Measurements from ENCODE around the gene ATP8A2.

ATP8A2 gene

DNA sequence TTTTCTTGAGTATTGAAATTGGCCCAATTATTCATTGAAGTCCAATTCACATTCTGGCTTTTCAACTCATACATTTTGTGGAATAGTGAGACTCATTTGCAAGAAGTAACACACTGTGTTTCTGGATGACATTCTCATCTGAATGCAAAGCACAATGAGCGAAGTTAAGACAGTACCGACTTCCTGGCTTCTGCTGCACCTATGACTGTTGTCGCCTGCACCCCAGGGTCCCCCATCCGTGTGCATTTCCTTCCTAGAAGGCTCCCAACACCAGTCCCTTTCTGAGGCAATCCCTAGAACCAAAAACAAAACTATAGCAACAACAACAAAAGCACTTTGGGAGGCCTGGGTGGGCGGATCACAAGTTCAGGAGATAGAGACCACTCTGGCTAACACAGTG, 496.7 kb downstream of the ATP8A2 start:
- DNase-seq: no peak

GRCh38 chr13:25869941-25870340, 498.2 kb downstream of the ATP8A2 start:
- no peak for DNase-seq

GRCh38 chr13:25871389-25872125, 499.8 kb downstream of the ATP8A2 start:
- DNase-seq: no peak

GRCh38 chr13:25872481-25873241, 500.9 kb downstream of the ATP8A2 start:
- DNase-seq: peak; percentile 42

DNA sequence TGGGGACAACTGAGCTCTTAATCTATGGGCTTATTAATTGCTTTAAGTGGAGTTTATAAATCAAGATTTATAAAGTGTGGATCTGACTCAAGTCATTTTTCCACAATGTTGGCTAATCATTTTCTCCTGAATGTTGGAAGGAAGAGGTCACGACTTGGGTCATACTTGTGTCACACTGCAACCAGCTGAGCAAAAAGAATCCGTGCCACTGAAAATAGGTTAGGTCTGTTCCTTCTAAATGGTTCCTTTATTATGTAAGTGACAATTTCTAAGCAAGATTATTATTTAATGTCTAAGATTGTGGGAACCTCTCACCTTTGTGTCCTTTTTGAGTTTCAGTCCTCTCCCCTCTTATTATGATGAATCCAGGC, 501.5 kb downstream of the ATP8A2 start:
- DNase-seq: no peak

DNA sequence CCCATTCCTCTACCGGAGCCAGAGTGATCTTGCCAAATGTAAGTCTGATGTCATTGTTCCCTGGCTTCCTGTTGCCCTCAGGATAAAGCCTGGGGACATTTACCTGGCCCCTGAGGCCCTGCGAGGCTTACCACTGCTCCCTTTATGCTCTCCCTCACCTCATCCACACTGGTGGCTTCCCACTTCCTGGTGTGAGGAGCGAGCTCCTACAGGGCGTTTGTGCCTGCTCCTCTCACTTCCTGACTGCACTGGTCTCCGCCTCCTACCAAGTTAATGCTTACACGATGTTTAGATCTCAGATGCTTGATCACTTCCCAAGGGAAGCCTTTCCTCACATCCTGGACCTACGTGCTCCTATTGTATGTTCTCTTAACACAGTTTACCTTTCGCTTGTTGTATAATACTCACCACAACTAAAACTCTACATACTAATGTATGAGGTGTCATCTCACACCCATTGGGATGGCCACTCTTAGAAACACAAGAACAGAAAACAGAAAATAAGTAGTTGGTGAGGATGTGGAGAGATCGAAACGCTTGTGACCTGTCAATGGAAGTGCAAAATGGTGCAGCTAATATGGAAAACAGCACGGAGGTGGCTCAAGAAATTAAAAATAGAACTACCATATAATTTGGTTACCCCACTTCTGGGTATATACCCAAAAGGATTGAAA, 502.4 kb downstream of the ATP8A2 start:
- DNase-seq: no peak

DNA sequence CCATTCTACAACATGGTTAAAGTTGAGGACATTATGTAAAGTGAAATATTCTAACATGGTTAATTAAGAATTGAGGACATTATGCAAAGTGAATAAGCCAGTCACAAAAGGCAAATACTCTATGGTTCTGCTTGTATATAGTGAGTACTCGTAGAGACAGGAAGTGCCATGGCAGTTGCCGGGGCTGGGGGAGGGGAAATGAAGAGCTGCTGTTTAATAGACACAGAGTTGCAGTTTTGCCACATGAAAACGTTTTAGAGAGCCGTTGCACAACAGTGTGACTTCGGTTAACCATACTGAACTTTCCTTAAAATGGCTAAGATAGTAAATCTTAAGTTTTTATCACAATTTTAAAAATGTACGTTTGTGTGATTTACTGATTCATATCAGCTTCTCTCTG, 503.1 kb downstream of the ATP8A2 start:
- peak; percentile 67 for DNase-seq

DNA sequence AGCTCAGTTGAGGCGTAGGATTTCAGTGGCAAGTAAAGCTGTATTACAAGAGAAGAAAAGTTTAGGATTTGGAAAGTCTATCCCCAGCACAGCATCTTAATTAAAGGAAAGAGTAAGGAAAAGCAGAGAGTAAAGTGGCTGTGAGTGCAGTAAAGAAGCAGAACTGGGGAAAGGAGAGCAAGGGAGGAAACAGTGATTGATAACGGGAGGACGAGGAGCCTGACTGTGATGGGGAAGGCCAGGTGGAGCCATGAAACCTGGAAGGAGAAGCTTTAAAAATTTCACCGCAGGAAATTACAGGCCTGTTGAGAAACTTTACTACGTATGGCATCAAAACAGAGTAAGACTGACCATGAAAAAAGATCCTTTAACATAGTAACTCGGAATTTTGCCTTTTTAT, 504.5 kb downstream of the ATP8A2 start:
- no peak for DNase-seq

- DNase-seq: no peak
Observed at GRCh38 chr13:25879466-25879865, 507.7 kb downstream of the ATP8A2 start.

- no peak for DNase-seq
Observed at GRCh38 chr13:25881136-25881926, 509.6 kb downstream of the ATP8A2 start.

DNA sequence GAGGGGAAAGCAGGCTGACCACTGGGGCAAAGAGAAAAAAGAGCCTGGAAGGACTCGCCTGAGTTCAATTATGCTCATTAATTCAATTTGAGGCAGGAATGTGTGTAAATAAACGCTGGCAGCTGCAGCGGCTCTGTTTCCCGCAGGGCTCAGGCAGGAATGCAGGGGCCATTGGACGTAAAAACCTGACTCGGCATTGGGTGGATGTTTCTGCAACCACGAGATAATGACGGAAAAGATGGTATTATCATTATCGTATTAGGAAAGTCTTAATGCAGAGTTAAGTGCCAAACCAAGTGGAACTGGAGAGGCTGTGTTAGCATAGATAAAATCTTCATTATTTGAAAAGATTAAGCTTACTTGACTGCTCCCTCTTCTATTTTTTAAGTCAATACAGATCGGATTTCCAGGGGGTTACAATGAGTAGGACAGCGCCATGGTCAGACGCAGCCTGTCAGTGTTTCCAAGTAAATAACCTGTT, 510.2 kb downstream of the ATP8A2 start:
- no peak for DNase-seq

DNA sequence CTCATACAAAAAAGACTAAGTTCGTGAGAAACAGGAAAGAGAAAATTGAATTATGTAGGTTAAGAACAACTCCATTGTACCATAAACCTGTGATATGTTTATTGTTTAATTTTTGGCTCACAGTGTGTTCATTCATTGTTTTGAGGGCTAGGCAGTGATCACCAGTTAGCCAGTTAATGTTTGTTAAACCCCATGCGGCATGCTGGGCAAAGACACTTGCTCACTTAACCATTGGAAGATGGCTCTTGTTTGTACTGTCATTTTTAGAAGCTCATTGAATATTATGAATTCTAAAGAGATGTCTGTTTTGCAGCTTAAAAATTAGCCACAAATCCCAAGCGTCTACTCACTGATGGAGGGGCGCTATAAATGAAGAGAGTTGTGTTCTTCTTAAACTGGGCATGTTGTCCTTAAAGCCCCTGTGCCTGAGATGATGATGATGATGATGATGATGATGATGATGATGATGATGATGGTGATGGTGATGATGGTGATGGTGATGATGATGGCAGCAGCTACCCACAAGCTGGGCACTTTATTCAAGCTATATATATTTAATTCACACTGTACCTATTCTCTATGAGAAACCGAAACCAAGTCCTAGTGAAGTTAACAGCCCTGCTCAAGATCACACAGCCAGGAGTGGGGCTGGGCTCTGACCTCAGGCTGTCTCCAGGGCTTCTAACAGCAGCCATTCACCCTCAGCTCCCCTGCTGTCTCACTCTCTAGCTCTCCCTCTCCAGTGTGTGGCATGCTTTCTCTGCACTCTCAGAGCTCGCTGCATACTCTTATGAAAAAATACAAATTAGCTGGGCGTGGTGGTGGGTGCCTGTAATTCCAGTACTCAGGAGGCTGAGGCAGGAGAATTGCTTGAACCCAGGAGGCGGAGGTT, 510.9 kb downstream of the ATP8A2 start:
- no peak for DNase-seq

DNA sequence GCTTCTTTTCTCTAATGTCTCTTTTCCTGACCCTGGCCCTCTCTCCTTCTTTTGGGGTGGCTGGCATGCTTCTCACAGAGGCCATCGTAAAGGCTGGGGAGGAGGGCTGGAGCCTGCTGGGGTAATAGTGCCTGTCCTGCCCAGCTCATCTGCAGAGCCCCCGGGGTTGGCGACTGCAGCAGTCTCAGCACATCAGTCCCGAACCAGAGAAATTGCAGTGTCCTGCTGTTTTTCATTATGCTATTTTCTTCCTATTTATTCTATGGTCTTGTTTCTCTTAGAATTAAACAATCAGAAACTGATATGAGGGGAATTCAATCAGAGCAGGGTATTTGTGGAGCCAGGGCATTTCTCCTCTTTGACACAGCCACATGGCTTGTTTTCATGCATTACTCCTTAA, 513.6 kb downstream of the ATP8A2 start:
- no peak for DNase-seq

DNA sequence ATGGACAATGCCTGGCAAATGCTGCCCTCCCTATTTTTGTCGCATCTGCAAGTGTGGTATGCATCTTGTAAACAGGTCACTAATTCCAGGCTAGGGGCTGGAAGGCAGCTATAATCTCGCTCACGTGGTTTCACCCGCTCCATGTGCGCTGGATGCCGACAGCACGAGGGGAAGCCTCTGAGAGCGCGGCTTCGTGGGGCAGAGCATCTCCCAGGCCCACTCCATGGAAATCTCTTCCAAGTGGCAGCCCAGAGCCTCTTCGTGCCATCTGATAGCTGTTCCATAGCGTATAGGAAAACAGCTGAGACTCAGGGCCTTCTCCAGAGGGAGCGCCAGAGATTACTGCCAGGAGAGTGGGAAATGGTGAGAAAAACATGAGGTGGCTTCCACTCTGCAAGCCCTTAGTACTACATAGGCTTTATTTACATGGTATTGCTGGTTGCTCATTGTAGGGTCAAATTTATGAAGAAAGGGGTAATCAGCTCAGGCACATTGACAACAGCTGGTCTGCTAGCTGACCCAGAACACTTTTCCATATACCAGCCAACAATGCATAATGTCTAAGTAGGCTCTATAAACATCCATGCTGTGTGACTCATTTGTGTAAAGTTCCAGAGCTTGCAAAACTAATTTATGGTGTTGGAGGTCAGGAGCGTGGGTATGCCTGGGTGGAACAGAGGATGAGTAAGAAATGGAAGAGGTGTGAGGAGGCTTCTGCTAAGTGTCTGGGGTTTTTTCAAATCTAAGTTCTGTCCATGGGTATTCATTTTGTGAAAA, 514.9 kb downstream of the ATP8A2 start:
- peak; percentile 34 for DNase-seq

DNA sequence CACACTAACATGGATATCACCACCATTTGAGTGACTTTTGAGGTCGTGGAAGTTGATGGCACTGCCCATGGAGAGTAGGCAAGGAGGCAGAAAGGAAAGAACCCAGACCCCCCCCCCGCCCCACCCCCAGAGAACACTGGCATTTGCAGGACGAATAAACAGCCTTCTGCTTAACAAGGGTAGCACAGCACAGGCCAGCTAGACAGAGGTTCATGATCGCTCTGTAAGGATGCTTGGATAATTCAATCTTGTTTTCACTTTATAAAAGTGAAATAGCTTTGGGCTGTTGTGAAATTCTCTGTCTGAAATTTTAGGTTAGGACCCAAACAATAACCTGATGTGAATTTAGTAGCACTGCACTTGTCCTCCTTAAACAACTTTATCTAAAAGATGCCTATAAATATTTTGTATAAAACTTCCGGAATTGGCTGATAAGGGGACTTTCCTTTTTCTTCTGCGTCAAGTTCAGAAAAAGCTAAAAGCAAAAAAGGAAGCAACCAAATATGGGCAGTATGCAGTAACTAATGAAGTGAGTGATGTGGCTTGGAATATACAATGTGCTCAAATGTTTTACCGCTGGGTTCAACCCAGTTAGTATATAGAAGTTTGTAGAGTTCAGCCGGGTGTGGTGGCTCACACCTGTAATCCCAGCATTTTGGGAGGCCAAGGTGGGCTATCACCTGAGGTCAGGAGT, 516.3 kb downstream of the ATP8A2 start:
- no peak for DNase-seq

DNA sequence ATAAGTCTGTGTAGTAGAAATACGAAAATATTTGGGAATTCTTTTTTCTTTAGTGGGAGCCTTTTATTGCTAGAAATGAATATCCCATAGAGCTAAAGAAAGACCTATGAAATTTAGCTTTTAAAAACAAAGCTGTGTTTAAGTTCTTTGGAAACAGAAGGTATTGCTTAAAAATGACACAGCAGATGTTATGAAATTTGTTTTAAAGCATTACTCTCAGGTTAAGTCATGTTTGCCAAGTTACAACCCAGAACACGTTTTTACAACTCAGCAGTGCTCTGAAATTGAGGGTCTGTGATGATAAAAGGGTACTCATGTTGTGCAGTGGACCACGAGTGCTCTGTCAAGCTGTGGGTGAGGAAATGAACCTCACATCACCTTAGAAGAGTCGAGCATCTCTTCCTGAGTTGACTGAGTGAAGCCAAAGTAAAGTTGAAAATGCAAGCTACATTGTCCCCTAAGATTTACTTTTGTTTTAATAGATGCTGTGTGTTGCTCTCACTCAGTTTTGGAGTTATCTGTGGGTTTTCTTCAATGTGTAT, 519.0 kb downstream of the ATP8A2 start:
- no peak for DNase-seq

- no peak for DNase-seq
Observed at GRCh38 chr13:25898991-25899390, 527.2 kb downstream of the ATP8A2 start.

GRCh38 chr13:25899464-25899863, 527.7 kb downstream of the ATP8A2 start:
- DNase-seq: no peak

GRCh38 chr13:25899952-25900351, 528.2 kb downstream of the ATP8A2 start:
- DNase-seq: no peak

All from stimulated activated CD4-positive, alpha-beta T cell treated with anti-CD3 and anti-CD28 coated beads, Interleukin-15, amount 100 ng/mL, for 24 hours (primary cell).